Activated naive CD8-positive, alpha-beta T cell treated with anti-CD3 and anti-CD28 coated beads for 36 hours (primary cell): ENCODE measurements around the gene SPACA4. TPM values are rescaled to one million over a fixed set of nuclear protein-coding genes. Genes with fewer than 3 reads are reported as not detected.
"Not testable (repeated sequence)": the region's sequence is repeated elsewhere in the genome, so short reads cannot be mapped to it uniquely, and the experiment has no call there.

ENCODE experiments used
- DNase-seq: peaks from one replicate; pipeline ENCODE4 v3.0.0; 2021
- H3K27ac Mint-ChIP-seq: one replicate; pipeline ENCODE4 v1.8.0; 2022; ENCODE audit warnings: mild to moderate bottlenecking, moderate library complexity, mixed read lengths
- H3K27me3 Mint-ChIP-seq: one replicate; pipeline ENCODE4 v1.8.0; 2022; ENCODE audit warnings: mild to moderate bottlenecking, mixed read lengths
- H3K36me3 Mint-ChIP-seq: one replicate; pipeline ENCODE4 v1.8.0; 2021; ENCODE audit warnings: mild to moderate bottlenecking, mixed read lengths
- H3K4me1 Mint-ChIP-seq: one replicate; pipeline ENCODE4 v1.8.0; 2021; ENCODE audit warnings: mixed read lengths
- H3K4me3 Mint-ChIP-seq: one replicate; pipeline ENCODE4 v1.8.0; 2022; ENCODE audit warnings: mild to moderate bottlenecking, moderate library complexity, mixed read lengths
- H3K9me3 Mint-ChIP-seq: one replicate; pipeline ENCODE4 v1.8.0; 2022; ENCODE audit warnings: mixed read lengths
- total RNA-seq, 2 experiments: library from RNA; stranded (reverse); gene quantifications; one replicate each; pipeline ENCODE4 v1.2.3, GENCODE V29; 2021

SPACA4 gene
- total RNA-seq, 2 experiments from 2014 or later, result not detected

GRCh38 chr19:48619692-48620585 lies 13.4 kb downstream of the SPACA4 start:
- Mint-ChIP-seq H3K4me3 (peak overlapping the region; percentile 97), H3K27ac (peak overlapping the region; percentile 99), H3K27me3 (no peaks in the 10 kb centered on the region), H3K9me3 (no peaks in the 10 kb centered on the region), H3K4me1 (peaks cover 41% of the 10 kb centered on the region), H3K36me3 (peaks cover 53% of the 10 kb centered on the region)
- DNase-seq, result no peak

DNA sequence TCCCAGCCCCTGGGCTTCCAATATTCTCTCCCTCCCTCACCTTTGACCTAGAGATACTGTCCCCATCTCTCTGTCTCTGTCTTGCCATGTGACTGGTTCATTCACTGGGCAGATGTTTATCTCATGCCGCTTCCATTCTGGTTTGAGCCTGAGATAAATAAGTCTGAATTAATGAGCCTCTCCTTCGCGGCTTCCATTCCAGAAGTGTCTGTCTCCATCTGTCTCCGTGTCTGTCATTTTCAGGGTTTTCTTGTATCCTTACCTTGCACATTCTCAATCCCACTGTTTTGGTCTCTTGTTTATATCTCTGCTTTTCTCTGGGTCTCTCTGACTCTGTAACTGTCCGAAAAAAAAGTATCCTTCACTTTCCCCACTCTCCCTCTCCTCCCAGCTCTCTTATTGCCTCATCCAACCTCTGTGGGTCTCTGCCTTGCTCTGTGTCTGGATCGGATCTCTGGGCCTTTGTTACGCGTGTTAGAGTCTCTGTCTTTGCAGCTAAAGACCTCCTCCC lies 17.1 kb downstream of the SPACA4 start:
- H3K36me3 Mint-ChIP-seq, result peaks cover 25% of the 10 kb centered on the region
- no peaks in the 10 kb centered on the region for H3K27me3 Mint-ChIP-seq
- peak overlapping the region; percentile 85 for H3K4me3 Mint-ChIP-seq
- no peak for DNase-seq
- no peaks in the 10 kb centered on the region for H3K9me3 Mint-ChIP-seq
- peak overlapping the region; percentile 93 for H3K27ac Mint-ChIP-seq
- H3K4me1 Mint-ChIP-seq, result peaks cover 42% of the 10 kb centered on the region

- Mint-ChIP-seq H3K4me3 (peak overlapping the region; percentile 85), H3K4me1 (peaks cover 42% of the 10 kb centered on the region), H3K27me3 (no peaks in the 10 kb centered on the region), H3K9me3 (no peaks in the 10 kb centered on the region), H3K36me3 (peaks cover 19% of the 10 kb centered on the region), H3K27ac (peak overlapping the region; percentile 93)
- DNase-seq, result peak; percentile 100
Observed at GRCh38 chr19:48624067-48624594, 17.6 kb downstream of the SPACA4 start.

DNA sequence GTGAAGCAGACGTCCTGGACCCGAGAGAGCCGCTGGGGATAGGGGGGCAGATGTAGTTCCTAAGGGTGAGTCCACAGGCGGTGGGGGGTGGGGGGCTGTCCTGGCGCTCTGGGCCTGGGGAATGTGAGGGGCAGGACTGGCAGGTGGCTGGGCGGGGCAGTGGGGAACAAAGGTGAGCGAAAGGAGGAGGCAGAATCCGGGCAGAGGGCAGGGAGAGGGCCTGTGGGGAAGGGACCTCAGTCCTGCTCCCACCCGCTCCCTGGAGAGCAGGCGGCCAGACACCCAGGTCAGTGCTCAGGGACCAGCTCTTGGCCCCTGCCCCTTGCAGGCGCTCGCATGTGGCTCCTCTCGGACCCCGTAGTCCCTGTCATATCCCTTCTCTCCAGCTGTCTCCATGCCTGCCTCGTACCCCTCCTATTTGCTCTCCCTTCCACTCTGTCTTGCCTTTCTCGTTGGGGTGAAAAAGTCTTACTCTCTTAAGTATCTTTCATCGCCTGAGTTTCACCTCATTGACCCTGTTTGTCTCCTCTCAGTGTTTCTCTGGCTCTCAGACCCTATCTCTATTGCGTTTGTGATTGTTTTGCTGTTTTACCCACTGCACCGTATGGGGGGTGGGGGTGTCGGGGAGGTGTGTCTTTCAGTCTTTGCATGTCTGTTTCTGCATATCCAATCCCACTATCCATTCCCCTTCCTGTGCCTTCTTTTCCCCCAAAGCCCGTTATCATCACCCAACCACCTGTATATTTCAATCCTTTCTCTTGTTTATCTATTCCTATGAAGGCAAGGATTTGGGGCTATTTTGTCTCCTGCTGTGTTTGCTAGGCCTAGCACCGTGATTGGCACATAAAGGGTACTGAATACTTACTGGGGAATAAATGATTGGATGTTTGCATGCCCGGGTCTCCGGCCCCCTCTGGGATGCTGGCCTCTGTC lies 18.5 kb downstream of the SPACA4 start:
- Mint-ChIP-seq H3K9me3 (no peaks in the 10 kb centered on the region), H3K36me3 (peaks cover 19% of the 10 kb centered on the region), H3K27ac (peak overlapping the region; percentile 93), H3K4me1 (peaks cover 35% of the 10 kb centered on the region), H3K4me3 (peak overlapping the region; percentile 85), H3K27me3 (no peaks in the 10 kb centered on the region)
- DNase-seq, result no peak

DNA sequence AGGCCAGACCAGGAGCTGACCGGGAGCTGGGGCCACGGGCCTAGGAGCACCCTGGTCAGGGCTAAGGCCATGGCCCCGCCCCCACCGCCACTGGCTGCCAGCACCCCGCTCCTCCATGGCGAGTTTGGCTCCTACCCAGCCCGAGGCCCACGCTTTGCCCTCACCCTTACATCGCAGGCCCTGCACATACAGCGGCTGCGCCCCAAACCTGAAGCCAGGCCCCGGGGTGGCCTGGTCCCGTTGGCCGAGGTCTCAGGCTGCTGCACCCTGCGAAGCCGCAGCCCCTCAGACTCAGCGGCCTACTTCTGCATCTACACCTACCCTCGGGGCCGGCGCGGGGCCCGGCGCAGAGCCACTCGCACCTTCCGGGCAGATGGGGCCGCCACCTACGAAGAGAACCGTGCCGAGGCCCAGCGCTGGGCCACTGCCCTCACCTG lies 19.4 kb downstream of the SPACA4 start:
- DNase-seq, result no peak

GRCh38 chr19:48627201-48627864 lies 20.8 kb downstream of the SPACA4 start:
- Mint-ChIP-seq H3K9me3 (no peaks in the 10 kb centered on the region), H3K27ac (peak overlapping the region; percentile 65), H3K4me1 (peaks cover 27% of the 10 kb centered on the region), H3K27me3 (no peaks in the 10 kb centered on the region), H3K36me3 (peaks cover 12% of the 10 kb centered on the region), H3K4me3 (peak overlapping the region; percentile 25)
- no peak for DNase-seq

More for the DNA sequence above, 19.4 kb downstream of the SPACA4 start:
- Mint-ChIP-seq H3K4me1 (peaks cover 32% of the 10 kb centered on the region), H3K27ac (no peak overlapping the region), H3K9me3 (no peaks in the 10 kb centered on the region), H3K36me3 (peaks cover 17% of the 10 kb centered on the region), H3K27me3 (no peaks in the 10 kb centered on the region), H3K4me3 (no peak overlapping the region)

DNA sequence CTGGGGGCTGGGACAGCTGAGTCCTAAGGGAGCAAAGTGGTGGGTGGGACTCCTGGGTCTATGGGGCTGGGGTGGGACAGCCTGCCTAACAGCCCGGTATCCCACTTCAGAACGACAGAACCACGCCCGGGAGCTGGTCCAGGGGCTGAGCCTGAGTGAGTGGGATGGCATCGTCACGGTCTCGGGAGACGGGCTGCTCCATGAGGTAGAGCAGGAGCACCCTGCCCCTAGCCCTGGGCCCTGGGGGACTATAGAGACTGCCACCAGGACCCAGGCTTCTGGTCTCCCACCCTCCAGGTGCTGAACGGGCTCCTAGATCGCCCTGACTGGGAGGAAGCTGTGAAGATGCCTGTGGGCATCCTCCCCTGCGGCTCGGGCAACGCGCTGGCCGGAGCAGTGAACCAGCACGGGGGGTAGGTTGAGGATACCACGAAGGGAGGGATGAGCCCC lies 21.3 kb downstream of the SPACA4 start:
- no peaks in the 10 kb centered on the region for H3K9me3 Mint-ChIP-seq
- no peak overlapping the region for H3K27ac Mint-ChIP-seq
- H3K4me3 Mint-ChIP-seq, result no peak overlapping the region
- peaks cover 29% of the 10 kb centered on the region for H3K4me1 Mint-ChIP-seq
- DNase-seq, result no peak
- peaks cover 12% of the 10 kb centered on the region for H3K36me3 Mint-ChIP-seq
- H3K27me3 Mint-ChIP-seq, result no peaks in the 10 kb centered on the region

- H3K27me3 Mint-ChIP-seq, result no peaks in the 10 kb centered on the region
- peaks cover 7% of the 10 kb centered on the region for H3K36me3 Mint-ChIP-seq
- no peak overlapping the region for H3K27ac Mint-ChIP-seq
- peaks cover 29% of the 10 kb centered on the region for H3K4me1 Mint-ChIP-seq
- no peaks in the 10 kb centered on the region for H3K9me3 Mint-ChIP-seq
- no peak for DNase-seq
- no peak overlapping the region for H3K4me3 Mint-ChIP-seq
Observed at GRCh38 chr19:48628486-48629296, 22.1 kb downstream of the SPACA4 start.

DNA sequence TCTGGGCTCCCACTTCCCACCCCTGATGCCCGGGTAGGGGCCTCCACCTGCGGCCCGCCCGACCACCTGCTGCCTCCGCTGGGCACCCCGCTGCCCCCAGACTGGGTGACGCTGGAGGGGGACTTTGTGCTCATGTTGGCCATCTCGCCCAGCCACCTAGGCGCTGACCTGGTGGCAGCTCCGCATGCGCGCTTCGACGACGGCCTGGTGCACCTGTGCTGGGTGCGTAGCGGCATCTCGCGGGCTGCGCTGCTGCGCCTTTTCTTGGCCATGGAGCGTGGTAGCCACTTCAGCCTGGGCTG lies 22.7 kb downstream of the SPACA4 start:
- H3K4me3 Mint-ChIP-seq, result no peak overlapping the region
- H3K36me3 Mint-ChIP-seq, result peaks cover 5% of the 10 kb centered on the region
- H3K27me3 Mint-ChIP-seq, result no peaks in the 10 kb centered on the region
- no peaks in the 10 kb centered on the region for H3K9me3 Mint-ChIP-seq
- H3K27ac Mint-ChIP-seq, result no peak overlapping the region
- peaks cover 30% of the 10 kb centered on the region for H3K4me1 Mint-ChIP-seq
- no peak for DNase-seq

DNA sequence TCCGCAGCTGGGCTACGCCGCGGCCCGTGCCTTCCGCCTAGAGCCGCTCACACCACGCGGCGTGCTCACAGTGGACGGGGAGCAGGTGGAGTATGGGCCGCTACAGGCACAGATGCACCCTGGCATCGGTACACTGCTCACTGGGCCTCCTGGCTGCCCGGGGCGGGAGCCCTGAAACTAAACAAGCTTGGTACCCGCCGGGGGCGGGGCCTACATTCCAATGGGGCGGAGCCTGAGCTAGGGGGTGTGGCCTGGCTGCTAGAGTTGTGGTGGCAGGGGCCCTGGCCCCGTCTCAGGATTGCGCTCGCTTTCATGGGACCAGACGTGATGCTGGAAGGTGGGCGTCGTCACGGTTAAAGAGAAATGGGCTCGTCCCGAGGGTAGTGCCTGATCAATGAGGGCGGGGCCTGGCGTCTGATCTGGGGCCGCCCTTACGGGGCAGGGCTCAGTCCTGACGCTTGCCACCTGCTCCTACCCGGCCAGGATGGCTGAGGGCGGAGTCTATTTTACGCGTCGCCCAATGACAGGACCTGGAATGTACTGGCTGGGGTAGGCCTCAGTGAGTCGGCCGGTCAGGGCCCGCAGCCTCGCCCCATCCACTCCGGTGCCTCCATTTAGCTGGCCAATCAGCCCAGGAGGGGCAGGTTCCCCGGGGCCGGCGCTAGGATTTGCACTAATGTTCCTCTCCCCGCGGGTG lies 23.2 kb downstream of the SPACA4 start:
- H3K27ac Mint-ChIP-seq, result no peak overlapping the region
- H3K4me3 Mint-ChIP-seq, result no peak overlapping the region
- DNase-seq, result no peak
- peaks cover 5% of the 10 kb centered on the region for H3K36me3 Mint-ChIP-seq
- H3K27me3 Mint-ChIP-seq, result no peaks in the 10 kb centered on the region
- H3K4me1 Mint-ChIP-seq, result peaks cover 30% of the 10 kb centered on the region
- no peaks in the 10 kb centered on the region for H3K9me3 Mint-ChIP-seq

DNA sequence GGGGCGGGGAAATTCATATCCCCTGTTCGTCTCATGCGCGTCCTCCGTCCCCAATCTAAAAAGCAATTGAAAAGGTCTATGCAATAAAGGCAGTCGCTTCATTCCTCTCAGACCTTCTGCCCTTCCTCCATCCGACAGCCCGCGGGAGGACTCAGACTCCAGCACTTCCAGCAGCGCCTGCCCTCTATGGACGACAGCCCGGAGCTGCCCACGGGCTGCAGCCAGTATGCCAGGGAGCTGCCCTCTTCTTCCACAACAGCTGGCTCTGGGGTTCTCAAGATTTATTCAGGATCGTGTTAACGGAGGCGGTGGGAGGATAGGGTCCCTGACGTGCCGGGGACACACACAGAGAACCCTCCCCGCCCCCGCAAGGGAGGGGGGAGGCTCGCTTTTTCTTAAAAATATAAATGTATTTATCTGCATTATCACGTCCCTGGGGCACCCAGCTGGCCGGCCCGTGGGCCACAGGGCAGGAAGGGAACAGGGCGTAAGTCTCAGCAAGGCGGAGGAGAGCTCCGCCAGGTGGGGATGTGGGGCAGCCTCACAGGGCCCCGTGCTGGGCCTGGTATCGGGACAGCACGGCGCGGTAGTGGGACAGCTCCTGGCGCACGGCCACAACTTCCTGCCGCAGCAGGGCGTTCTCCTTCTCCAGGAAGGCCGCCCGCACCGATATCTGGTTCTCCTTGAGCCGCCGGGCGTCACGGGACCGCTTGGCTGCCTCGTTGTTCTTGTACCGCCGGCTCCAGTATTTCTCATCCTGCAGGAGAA lies 23.9 kb downstream of the SPACA4 start:
- Mint-ChIP-seq H3K9me3 (no peaks in the 10 kb centered on the region), H3K36me3 (peaks cover 5% of the 10 kb centered on the region), H3K27ac (peak overlapping the region; percentile 65), H3K27me3 (no peaks in the 10 kb centered on the region), H3K4me1 (peaks cover 29% of the 10 kb centered on the region), H3K4me3 (no peak overlapping the region)
- DNase-seq, result no peak

DNA sequence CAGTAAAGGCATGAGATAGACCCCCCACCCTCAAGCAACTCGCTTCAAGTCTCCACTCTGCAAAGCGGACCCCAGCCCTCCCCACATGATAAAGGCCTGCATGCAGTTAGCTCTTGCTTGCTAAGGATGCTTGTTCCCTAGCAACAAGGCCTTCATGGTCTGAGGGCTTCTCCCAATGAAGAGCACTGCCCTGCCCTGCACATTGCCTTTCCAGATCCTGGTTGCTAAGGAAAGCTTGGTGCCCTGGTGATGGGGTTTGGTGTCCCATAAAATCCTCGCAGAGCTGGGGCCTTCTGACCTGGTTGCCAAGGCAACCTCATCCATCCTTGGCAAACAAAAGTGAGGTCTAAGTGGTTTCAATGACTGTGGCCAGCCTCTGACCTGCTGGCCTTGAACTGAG lies 24.7 kb downstream of the SPACA4 start:
- no peaks in the 10 kb centered on the region for H3K9me3 Mint-ChIP-seq
- no peaks in the 10 kb centered on the region for H3K27me3 Mint-ChIP-seq
- no peak overlapping the region for H3K4me3 Mint-ChIP-seq
- H3K36me3 Mint-ChIP-seq, result peaks cover 5% of the 10 kb centered on the region
- peak overlapping the region; percentile 45 for H3K27ac Mint-ChIP-seq
- DNase-seq, result no peak
- peaks cover 32% of the 10 kb centered on the region for H3K4me1 Mint-ChIP-seq

- H3K27me3 Mint-ChIP-seq, H3K9me3 Mint-ChIP-seq, DNase-seq, H3K36me3 Mint-ChIP-seq: not testable (repeated sequence)
- Mint-ChIP-seq H3K4me3 (peak overlapping the region; percentile 40), H3K27ac (peak overlapping the region; percentile 38), H3K4me1 (peaks cover 29% of the 10 kb centered on the region)
Observed at GRCh38 chr19:48632286-48632685, 25.7 kb downstream of the SPACA4 start.
